Esophagus (tissue), 2 donors: ENCODE results near the gene MMP11. TPM values are rescaled to one million over a fixed set of nuclear protein-coding genes. Genes with fewer than 3 reads are reported as not detected.
"Not testable (repeated sequence)": the region's sequence is repeated elsewhere in the genome, so short reads cannot be mapped to it uniquely, and the experiment has no call there.

Experiments
- H3K27ac ChIP-seq, 2 donors: one replicate each; pipeline ENCODE4 v1.5.1; 2013; ENCODE audit warnings: low read depth in 2 of 2, mild to moderate bottlenecking in 2 of 2, inconsistent platforms in 1 of 2, low read length in 1 of 2, moderate library complexity in 1 of 2
- H3K27me3 ChIP-seq, 2 donors: one replicate each; pipeline ENCODE4 v1.6.1; 2013; ENCODE audit warnings: low read length in 2 of 2, control low read depth in 1 of 2, mild to moderate bottlenecking in 1 of 2; ENCODE audit not compliant: insufficient read depth in 2 of 2, control insufficient read depth in 1 of 2
- H3K36me3 ChIP-seq, 2 donors: one replicate each; pipeline ENCODE4 v1.6.1; 2013; ENCODE audit warnings: low read length in 1 of 2; ENCODE audit not compliant: control insufficient read depth in 2 of 2, insufficient read depth in 2 of 2
- H3K4me1 ChIP-seq, 2 donors: one replicate each; pipeline ENCODE4 v1.6.1; 2013; ENCODE audit warnings: low read length in 1 of 2; ENCODE audit not compliant: control insufficient read depth in 2 of 2, insufficient read depth in 2 of 2
- H3K4me3 ChIP-seq, 2 donors: one replicate each; pipeline ENCODE4 v1.5.1; 2013; ENCODE audit warnings: low read length in 2 of 2, mild to moderate bottlenecking in 2 of 2, low read depth in 1 of 2, moderate library complexity in 1 of 2
- H3K9me3 ChIP-seq, 2 donors: one replicate each; pipeline ENCODE4 v1.6.1; 2013; ENCODE audit warnings: mild to moderate bottlenecking in 2 of 2, low read depth in 1 of 2, low read length in 1 of 2, moderate library complexity in 1 of 2; ENCODE audit not compliant: control insufficient read depth in 2 of 2, insufficient read depth in 1 of 2
- WGBS, 2 donors: extraction: QIAGEN DNeasy Blood & Tissue Kit; methylation state at CpG; one replicate each; pipeline ENCODE4 v1.1.7; 2013; 5-methylcytosine and 5-hydroxymethylcytosine counted together
- polyA plus RNA-seq, 2 donors: library from polyadenylated mRNA; stranded (reverse); fragments of 200-250 nt; gene quantifications; one replicate each; pipeline ENCODE4 v1.2.3, GENCODE V29; 2013
- donor health status: healthy with polysubstance abuse.
- donor health status: Bipolar disorder and iron deficiency.

Gene MMP11, protein sequence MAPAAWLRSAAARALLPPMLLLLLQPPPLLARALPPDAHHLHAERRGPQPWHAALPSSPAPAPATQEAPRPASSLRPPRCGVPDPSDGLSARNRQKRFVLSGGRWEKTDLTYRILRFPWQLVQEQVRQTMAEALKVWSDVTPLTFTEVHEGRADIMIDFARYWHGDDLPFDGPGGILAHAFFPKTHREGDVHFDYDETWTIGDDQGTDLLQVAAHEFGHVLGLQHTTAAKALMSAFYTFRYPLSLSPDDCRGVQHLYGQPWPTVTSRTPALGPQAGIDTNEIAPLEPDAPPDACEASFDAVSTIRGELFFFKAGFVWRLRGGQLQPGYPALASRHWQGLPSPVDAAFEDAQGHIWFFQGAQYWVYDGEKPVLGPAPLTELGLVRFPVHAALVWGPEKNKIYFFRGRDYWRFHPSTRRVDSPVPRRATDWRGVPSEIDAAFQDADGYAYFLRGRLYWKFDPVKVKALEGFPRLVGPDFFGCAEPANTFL
- polyA plus RNA-seq, result under 1 TPM; 0.49 to 0.53 TPM

DNA sequence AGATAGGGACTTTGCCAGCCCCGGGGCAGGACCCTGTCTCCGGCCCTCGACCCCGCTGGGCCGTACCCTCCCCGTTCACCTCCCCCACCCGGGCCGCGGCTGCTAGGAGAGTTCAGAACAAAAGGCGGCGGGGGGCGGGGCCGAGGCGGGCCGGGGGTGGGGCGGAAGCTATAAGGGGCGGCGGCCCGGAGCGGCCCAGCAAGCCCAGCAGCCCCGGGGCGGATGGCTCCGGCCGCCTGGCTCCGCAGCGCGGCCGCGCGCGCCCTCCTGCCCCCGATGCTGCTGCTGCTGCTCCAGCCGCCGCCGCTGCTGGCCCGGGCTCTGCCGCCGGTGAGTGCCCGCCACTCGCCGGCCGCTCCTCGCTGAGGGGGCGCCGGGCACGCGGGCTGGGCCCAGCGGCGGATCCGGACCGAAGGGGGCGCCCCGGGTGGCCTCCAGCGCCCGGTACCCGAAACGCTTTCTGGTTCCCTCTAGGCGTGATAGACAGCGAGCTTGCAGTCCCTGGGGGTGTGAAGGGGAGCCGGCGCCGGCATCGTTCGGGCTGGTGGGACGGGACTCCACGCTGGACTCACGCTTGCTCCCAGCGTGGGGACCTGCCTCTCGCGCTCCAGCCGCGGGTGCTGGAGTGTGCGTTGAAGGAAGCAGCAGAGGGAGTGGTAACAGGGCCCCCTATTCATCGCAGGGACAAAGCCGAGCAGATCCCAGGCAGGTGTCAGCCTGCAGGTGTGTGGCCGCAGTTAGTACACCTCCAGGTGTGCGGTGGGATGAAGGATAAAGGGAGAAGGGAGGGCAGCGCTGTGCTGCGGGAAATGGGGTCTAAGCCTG lies at the start of gene MMP11:
Gene MMP11 (plus strand): TSS at position 201 of the 825 bp plus-strand sequence. CDS start 22 bp downstream, at position 223.
- Histone ChIP-seq H3K4me1 (peaks cover 6 to 14% of the 10 kb centered on the region in 2 donors), H3K9me3 (no peaks in the 10 kb centered on the region), H3K27me3 (no peaks in the 10 kb centered on the region), H3K4me3 (peak within 1 kb of the TSS; percentile 34 to 37), H3K27ac (peak within 1 kb of the TSS in 1 of 2 donors; percentile 16), H3K36me3 (no peaks in the 10 kb centered on the region)
- whole genome bisulfite sequencing, 2 donors, result 4% methylated on average over 68 to 79 of the region's 79 CpGs

DNA sequence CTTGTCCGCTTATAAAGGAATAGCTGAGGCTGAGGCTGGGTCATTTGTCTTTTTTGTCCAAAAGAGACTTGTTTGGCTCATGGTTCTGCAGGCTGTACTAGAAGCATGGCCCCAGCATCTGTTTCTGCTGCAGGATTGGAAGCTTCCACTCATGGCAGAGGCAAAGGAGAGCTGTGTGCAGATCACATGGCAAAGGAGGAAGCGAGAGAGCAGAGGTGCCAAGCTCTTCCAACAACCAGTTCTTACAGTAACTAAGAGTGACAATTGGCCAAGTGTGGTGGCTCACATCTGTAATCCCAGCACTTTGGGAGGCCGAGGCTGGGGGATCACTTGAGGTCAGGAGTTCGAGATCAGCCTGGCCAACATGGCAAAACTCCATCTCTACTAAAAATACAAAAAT lies 44.5 kb upstream of the MMP11 start:
- not testable (repeated sequence) for H3K27me3 ChIP-seq, H3K36me3 ChIP-seq, H3K9me3 ChIP-seq, H3K4me1 ChIP-seq, H3K27ac ChIP-seq, H3K4me3 ChIP-seq
- WGBS, 2 donors, result 80 to 81% methylated on average over 4 of the region's 4 CpGs

DNA sequence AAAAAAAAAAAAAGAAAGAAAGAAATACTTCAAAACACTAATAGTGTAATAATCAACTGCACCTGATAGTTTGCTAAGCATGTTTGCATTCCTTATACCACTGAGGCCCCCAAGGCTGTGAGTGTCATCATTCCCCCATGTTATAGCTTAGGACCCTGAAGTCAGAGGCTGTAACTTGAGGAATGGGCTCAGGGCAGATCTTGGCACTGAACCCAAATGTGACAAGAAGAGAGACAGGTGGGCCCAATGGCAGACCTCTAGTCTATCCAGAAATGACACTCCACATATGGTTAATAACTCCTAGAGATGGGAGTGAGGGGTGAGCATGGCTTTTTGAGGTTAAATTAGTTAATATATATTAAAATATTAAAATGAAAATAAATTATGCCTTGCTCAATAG lies 35.0 kb upstream of the MMP11 start:
- Histone ChIP-seq H3K27me3 (no peaks in the 10 kb centered on the region), H3K4me3 (no peak overlapping the region), H3K27ac (no peak overlapping the region), H3K9me3 (no peaks in the 10 kb centered on the region), H3K4me1 (peaks cover 0 to 4% of the 10 kb centered on the region in 2 donors), H3K36me3 (peaks cover 0 to 3% of the 10 kb centered on the region in 2 donors)

DNA sequence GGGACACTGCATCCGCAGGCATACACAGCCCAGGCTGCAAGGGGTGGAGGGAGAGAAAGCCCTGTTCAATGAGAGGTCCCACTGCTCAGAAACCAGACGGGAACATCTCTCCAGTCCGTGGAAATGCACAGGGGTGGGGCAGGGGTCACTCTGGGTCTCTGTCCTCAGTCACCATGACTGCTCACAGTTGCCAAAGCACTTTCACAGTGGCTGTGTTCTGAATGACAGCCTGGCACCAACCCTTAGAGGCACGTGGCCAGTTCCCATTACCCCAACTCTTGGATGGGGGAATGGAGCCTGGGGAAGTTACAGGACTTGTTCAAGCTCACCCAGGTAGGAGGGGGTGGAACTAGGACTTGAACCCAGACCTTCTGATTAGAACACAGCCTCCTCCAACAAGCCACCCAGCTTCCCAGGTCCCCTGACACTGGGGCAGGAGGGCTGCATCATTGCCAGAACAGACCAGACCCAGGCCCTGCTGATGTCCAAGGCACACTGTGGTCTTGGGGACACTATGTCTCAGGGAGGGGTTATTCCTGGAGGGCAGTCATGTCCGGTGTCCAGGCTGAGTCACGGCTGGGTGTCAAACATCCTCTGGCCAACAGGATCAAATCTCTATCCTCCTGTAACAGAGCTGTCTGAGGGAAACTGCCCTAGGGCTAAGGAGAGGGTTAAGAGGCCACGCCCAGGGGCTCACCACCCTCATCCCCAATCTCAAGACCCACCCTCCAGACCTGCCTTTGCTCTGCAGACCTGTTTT lies 30.0 kb upstream of the MMP11 start:
- Histone ChIP-seq H3K9me3 (no peaks in the 10 kb centered on the region), H3K4me3 (no peak overlapping the region), H3K27me3 (no peaks in the 10 kb centered on the region), H3K36me3 (peaks cover 0 to 18% of the 10 kb centered on the region in 2 donors), H3K4me1 (peaks cover 0 to 5% of the 10 kb centered on the region in 2 donors), H3K27ac (no peak overlapping the region)
- WGBS, 2 donors, result 70 to 77% methylated on average over 7 of the region's 7 CpGs

DNA sequence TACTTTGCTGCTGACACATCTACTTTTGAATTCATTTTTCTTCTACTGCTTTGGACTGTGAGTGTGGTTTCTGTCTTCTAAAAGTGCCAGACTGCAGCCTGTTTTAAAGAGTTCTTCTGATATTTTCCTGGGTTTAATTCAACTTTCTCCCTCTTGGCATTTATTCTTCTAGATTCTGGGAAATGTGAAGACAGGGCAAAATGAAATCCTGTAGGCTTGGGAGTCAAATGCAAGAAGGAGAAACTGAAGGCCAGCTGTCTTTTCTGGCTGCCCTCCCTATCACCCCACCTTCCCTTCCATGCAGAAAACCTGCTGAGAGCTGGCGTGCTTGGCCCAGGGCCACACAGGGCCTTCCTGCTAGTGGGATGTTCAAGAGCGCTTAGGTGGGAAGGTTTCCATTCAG lies 29.3 kb upstream of the MMP11 start:
- Histone ChIP-seq H3K27me3 (no peaks in the 10 kb centered on the region), H3K9me3 (no peaks in the 10 kb centered on the region), H3K4me1 (peaks cover 0 to 5% of the 10 kb centered on the region in 2 donors), H3K4me3 (no peak overlapping the region), H3K27ac (no peak overlapping the region), H3K36me3 (peaks cover 0 to 18% of the 10 kb centered on the region in 2 donors)
- WGBS, 2 donors, result 70 to 87% methylated on average over 2 of the region's 2 CpGs

DNA sequence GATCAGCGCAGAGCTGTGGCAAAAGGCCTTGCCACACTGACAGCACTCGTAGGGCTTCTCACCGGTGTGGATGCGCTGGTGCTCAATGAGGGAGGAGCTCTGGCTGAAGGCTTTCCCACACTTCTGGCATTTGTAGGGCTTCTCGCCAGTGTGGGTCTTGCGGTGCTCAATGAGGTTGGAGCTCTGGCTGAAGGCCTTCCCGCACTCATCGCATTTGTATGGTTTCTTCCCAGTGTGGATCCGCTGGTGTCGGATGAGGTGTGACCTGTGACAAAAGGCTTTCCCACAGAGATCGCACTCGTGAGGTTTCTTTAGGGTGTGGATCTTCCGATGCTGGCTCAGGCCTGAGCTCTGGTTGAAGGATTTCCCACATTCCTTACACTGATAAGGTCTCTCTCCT lies 28.6 kb upstream of the MMP11 start:
- Histone ChIP-seq H3K36me3 (peaks cover 0 to 18% of the 10 kb centered on the region in 2 donors), H3K9me3 (no peaks in the 10 kb centered on the region), H3K27me3 (no peaks in the 10 kb centered on the region), H3K27ac (no peak overlapping the region), H3K4me1 (peaks cover 0 to 5% of the 10 kb centered on the region in 2 donors), H3K4me3 (no peak overlapping the region)
- WGBS, 2 donors, result 97 to 98% methylated on average over 13 of the region's 13 CpGs

DNA sequence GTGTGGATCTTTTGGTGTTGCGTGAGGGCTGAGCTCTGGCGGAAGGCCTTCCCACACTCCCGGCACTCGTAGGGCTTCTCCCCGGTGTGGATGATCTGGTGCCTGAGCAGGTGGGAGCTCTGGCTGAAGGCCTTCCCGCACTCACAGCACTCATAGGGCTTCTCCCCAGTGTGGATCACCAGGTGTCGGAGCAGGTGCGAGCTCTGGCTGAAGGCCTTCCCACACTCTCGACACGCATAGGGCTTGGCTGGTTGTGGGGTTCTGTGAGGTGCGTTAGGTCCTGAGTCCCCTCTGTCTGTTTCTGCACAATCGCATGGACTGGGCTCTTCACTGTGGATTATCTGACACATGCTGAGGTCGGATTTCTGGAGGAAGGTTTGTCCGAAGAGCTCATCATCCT lies 28.2 kb upstream of the MMP11 start:
- Histone ChIP-seq H3K36me3 (peaks cover 0 to 18% of the 10 kb centered on the region in 2 donors), H3K4me3 (no peak overlapping the region), H3K9me3 (no peaks in the 10 kb centered on the region), H3K4me1 (peaks cover 0 to 5% of the 10 kb centered on the region in 2 donors), H3K27me3 (no peaks in the 10 kb centered on the region), H3K27ac (no peak overlapping the region)
- 95 to 97% methylated on average over 14 of the region's 14 CpGs for WGBS, 2 donors

DNA sequence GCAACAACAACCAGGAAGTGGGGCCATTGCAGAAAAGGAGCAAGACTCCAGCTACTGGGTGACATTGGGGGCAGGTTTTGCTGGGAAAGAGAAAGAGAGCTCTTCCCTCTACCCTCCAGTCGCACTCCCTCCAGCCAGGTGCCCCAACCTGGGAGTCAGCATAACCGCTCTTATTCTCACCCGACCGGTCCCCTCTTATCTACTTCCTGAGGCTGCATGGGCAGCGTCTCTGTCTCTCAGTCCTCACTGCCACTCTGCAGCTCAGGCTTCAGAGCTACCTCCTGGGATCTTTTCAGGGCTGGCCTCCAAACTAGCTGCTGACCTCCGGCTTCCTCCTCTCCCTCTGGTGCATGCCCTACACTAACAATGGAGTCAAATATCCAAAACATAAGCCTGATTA lies 26.9 kb upstream of the MMP11 start:
- H3K27ac ChIP-seq, result no peak overlapping the region
- peaks cover 4 to 5% of the 10 kb centered on the region in 2 donors for H3K4me1 ChIP-seq
- no peaks in the 10 kb centered on the region for H3K27me3 ChIP-seq
- 54 to 87% methylated on average over 6 of the region's 6 CpGs for WGBS, 2 donors
- peaks cover 0 to 18% of the 10 kb centered on the region in 2 donors for H3K36me3 ChIP-seq
- no peak overlapping the region for H3K4me3 ChIP-seq
- no peaks in the 10 kb centered on the region for H3K9me3 ChIP-seq

DNA sequence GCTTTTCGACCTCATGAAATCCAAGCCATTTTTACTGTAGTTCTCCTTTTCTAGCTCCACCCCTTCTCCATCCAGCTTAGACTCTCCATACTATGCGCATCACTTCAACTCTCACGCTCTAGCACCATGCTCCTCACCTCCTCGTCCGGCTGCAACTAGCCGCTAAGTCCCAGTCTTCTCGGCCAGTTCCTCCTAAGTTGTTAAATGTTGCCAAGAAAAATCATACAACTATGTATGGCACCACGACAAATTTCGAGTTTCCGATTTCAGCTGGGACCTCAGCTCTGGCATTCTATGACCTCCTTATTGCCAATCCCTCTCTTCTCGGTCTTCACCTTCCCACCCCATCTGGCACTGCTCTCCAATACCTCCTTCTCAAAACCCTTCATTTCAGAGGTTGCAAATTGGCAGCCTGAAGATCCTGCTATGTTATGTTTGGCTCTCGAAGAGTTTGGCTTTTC lies 22.8 kb upstream of the MMP11 start:
- Histone ChIP-seq H3K36me3 (peaks cover 0 to under 1% of the 10 kb centered on the region in 2 donors), H3K27ac (no peak overlapping the region), H3K4me3 (peak overlapping the region in 1 of 2 donors; percentile 61), H3K4me1 (peaks cover 0 to 4% of the 10 kb centered on the region in 2 donors), H3K27me3 (no peaks in the 10 kb centered on the region), H3K9me3 (no peaks in the 10 kb centered on the region)
- WGBS, 2 donors, result 47 to 51% methylated on average over 12 of the region's 12 CpGs
